ENCODE data around the gene PPIF.

The PPIF gene

GRCh38 chr10:79404231-79404609 lies 57.0 kb downstream of the PPIF start:
- Histone ChIP-seq H3K4me1 (ENCODE audit: low read length) (no peaks in the 10 kb centered on the region), H3K27ac (ENCODE audit: low read length) (no peak overlapping the region)

GRCh38 chr10:79404690-79405131 lies 57.4 kb downstream of the PPIF start:
- Histone ChIP-seq H3K27ac (ENCODE audit: low read length) (no peak overlapping the region), H3K9me3 (ENCODE audit: insufficient read depth, low read length) (no peaks in the 10 kb centered on the region), H3K4me1 (ENCODE audit: low read length) (no peaks in the 10 kb centered on the region), H3K79me2 (ENCODE audit: low read length) (no peaks in the 10 kb centered on the region), H3K27me3 (ENCODE audit: low read depth, low read length) (no peaks in the 10 kb centered on the region), H3K4me2 (ENCODE audit: low read length) (no peak overlapping the region), H3K4me3 (ENCODE audit: low read length) (no peak overlapping the region), H4K20me1 (ENCODE audit: insufficient read depth, low read length) (no peaks in the 10 kb centered on the region), H3K9ac (ENCODE audit: low read length) (no peak overlapping the region), H2AFZ (ENCODE audit: low read depth, low read length) (no peak overlapping the region), H3K36me3 (replicated peaks; ENCODE audit: low read depth, low read length) (no peaks in the 10 kb centered on the region)
- TF ChIP-seq EZH2phosphoT487 (IDR thresholded peaks at IDR 0.05; ENCODE audit: low read depth), result no peak
- no peak for TF ChIP-seq CTCF (IDR thresholded peaks at IDR 0.05; ENCODE audit: low read depth, low read length)

More at GRCh38 chr10:79404231-79404609, 57.0 kb downstream of the PPIF start:
- no peak overlapping the region for H3K4me2 ChIP-seq (ENCODE audit: low read length)
- no peaks in the 10 kb centered on the region for H4K20me1 ChIP-seq (ENCODE audit: insufficient read depth, low read length)
- no peaks in the 10 kb centered on the region for H3K9me3 ChIP-seq (ENCODE audit: insufficient read depth, low read length)
- no peaks in the 10 kb centered on the region for H3K27me3 ChIP-seq (ENCODE audit: low read depth, low read length)
- no peaks in the 10 kb centered on the region for H3K36me3 ChIP-seq (replicated peaks; ENCODE audit: low read depth, low read length)
- no peak overlapping the region for H3K9ac ChIP-seq (ENCODE audit: low read length)
- no peaks in the 10 kb centered on the region for H3K79me2 ChIP-seq (ENCODE audit: low read length)
- H2AFZ ChIP-seq (ENCODE audit: low read depth, low read length), result no peak overlapping the region
- TF ChIP-seq EZH2phosphoT487 (IDR thresholded peaks at IDR 0.05; ENCODE audit: low read depth) (no peak), CTCF (IDR thresholded peaks at IDR 0.05; ENCODE audit: low read depth, low read length) (no peak)
- no peak overlapping the region for H3K4me3 ChIP-seq (ENCODE audit: low read length)

All from OCI-LY3 (cell line).